ENCODE data around the gene DYNC2H1.

DNA sequence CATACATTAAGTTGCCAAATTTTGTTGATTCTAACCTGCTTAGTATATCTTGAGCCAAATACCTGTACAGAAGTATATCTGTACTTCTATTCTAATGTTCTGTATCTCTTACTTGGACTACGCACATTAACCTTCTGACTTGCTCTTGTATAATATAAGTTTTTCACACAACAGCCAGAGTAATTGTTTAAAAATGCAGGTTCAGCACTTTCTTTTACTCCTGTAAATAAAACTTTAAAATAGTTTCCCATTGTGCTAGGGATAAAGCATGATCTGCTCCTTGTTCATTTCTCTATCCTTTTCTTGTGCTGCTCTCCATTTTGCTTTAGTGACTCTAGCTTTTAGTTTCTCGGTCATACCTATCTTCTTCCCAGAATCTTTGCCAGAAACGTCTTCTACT is 48.3 kb downstream of the DYNC2H1 start:
- TF ChIP-seq POLR2A (IDR thresholded peaks at IDR 0.05) (no peak), POLR2AphosphoS5 (IDR thresholded peaks at IDR 0.05) (no peak), EP300 (IDR thresholded peaks at IDR 0.05) (no peak)
- TF ChIP-seq, protein P1, sequence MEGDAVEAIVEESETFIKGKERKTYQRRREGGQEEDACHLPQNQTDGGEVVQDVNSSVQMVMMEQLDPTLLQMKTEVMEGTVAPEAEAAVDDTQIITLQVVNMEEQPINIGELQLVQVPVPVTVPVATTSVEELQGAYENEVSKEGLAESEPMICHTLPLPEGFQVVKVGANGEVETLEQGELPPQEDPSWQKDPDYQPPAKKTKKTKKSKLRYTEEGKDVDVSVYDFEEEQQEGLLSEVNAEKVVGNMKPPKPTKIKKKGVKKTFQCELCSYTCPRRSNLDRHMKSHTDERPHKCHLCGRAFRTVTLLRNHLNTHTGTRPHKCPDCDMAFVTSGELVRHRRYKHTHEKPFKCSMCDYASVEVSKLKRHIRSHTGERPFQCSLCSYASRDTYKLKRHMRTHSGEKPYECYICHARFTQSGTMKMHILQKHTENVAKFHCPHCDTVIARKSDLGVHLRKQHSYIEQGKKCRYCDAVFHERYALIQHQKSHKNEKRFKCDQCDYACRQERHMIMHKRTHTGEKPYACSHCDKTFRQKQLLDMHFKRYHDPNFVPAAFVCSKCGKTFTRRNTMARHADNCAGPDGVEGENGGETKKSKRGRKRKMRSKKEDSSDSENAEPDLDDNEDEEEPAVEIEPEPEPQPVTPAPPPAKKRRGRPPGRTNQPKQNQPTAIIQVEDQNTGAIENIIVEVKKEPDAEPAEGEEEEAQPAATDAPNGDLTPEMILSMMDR (IDR thresholded peaks at IDR 0.05): no peak
